ENCODE data around the gene AADACL2. TPM values are rescaled to one million over a fixed set of nuclear protein-coding genes. Genes with fewer than 3 reads are reported as not detected.
A peak's percentile ranks its signal among the peaks of the same experiment; 100 is the strongest.

Gene AADACL2
- total and polyA plus RNA-seq, 9 of the 15 experiments (the other 6 are each of a cell fraction or from before 2014, with no cell fraction given): not detected

DNA sequence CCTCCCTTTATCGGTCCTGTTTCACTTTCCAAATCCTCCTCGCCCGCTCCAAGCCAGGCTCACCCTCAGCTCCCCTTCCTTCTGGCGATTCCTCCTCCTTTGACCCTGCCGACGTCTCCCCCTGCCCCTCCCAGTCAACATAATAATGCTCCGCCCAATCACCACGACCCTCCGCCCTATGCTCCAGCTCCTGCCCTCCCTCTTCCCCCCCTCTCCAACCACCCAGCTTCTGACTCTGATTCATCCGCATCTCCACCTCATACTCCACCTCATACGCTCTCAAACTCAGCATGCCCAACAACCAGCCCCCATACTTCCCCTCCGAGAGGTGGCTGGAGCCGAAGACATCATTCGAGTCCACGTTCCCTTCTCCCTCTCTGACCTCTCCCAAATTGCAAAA is 73.1 kb downstream of the AADACL2 start:
- no peak for ATAC-seq
- Histone ChIP-seq H3K79me2 (ENCODE audit: control insufficient read depth, insufficient read depth, low read length) (no peaks in the 10 kb centered on the region), H4K20me1 (replicated peaks; ENCODE audit: control insufficient read depth, insufficient read depth, low read length) (no peaks in the 10 kb centered on the region), H2AFZ (ENCODE audit: low read depth, low read length) (peak overlapping the region; percentile 59), H3K9me1 (ENCODE audit: control insufficient read depth, insufficient read depth, low read length) (no peaks in the 10 kb centered on the region), H3K4me2 (ENCODE audit: insufficient read depth, low read length) (0 out of 2 replicates have a peak overlapping the region, but pooled peaks have one; percentile 3), H3K4me1 (replicated peaks in 1 of 2; ENCODE audit: control insufficient read depth in 2 of 2, insufficient read depth in 2 of 2, low read length in 2 of 2) (no peaks in the 10 kb centered on the region; a peak in 1 of 5 replicates), H3K36me3 (ENCODE audit: control insufficient read depth, insufficient read depth, low read length) (no peaks in the 10 kb centered on the region), H3K27me3 (ENCODE audit: control insufficient read depth in 2 of 2, insufficient read depth in 2 of 2, low read length in 2 of 2) (no peaks in the 10 kb centered on the region), H3K9ac (ENCODE audit: insufficient read depth in 1 of 2, low read depth in 2 of 2, low read length in 2 of 2) (no peak overlapping the region), H3K9me3 (replicated peaks; ENCODE audit: control insufficient read depth, insufficient read depth, low read depth, low read length) (peaks cover 8% of the 10 kb centered on the region), H3K27ac (ENCODE audit: extremely low read depth, low read depth, low read length) (no peak overlapping the region), H3K4me3 (no peak overlapping the region)
- DNase-seq (ENCODE audit: extremely low read depth in 1 of 4, low spot score in 3 of 4): no peak
- BruUV-seq (replicated peaks): no TSS peak
- 20% methylated on average over 12 of the region's 15 CpGs for WGBS (ENCODE audit: insufficient coverage, low coverage, missing lambda C conversion rate)
- no peak for FAIRE-seq
- intact Hi-C loops (cut with micrococcal nuclease) (no loop called here), in situ Hi-C loops (cut with MboI) (no loop called here)
- ChIA-PET CTCF (ENCODE audit: low intra/inter-chr PET ratio) (no interaction called here), POLR2A (no interaction called here)
- TF ChIP-seq NR2C2 (CRISPR knock-in tag; IDR thresholded peaks at IDR 0.05) (no peak), NR2C2 (tag; IDR thresholded peaks at IDR 0.05) (no peak), NCOR1 (IDR thresholded peaks at IDR 0.05) (no peak), ETV1 (tag; conservative IDR thresholded peaks at IDR 0.05; ENCODE audit: low read depth) (no peak), WHSC1 (IDR thresholded peaks at IDR 0.05; ENCODE audit: low read length) (no peak), PTTG1 (tag; IDR thresholded peaks at IDR 0.05; ENCODE audit: low read depth) (no peak), TEAD2 (tag; IDR thresholded peaks at IDR 0.05) (no peak), PHF20 (IDR thresholded peaks at IDR 0.05; ENCODE audit: partially characterized antibody) (no peak)
- TF ChIP-seq, protein P1, sequence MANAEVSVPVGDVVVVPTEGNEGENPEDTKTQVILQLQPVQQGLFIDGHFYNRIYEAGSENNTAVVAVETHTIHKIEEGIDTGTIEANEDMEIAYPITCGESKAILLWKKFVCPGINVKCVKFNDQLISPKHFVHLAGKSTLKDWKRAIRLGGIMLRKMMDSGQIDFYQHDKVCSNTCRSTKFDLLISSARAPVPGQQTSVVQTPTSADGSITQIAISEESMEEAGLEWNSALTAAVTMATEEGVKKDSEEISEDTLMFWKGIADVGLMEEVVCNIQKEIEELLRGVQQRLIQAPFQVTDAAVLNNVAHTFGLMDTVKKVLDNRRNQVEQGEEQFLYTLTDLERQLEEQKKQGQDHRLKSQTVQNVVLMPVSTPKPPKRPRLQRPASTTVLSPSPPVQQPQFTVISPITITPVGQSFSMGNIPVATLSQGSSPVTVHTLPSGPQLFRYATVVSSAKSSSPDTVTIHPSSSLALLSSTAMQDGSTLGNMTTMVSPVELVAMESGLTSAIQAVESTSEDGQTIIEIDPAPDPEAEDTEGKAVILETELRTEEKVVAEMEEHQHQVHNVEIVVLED (CRISPR knock-in tag; IDR thresholded peaks at IDR 0.05): no peak
- TF ChIP-seq, protein P2, sequence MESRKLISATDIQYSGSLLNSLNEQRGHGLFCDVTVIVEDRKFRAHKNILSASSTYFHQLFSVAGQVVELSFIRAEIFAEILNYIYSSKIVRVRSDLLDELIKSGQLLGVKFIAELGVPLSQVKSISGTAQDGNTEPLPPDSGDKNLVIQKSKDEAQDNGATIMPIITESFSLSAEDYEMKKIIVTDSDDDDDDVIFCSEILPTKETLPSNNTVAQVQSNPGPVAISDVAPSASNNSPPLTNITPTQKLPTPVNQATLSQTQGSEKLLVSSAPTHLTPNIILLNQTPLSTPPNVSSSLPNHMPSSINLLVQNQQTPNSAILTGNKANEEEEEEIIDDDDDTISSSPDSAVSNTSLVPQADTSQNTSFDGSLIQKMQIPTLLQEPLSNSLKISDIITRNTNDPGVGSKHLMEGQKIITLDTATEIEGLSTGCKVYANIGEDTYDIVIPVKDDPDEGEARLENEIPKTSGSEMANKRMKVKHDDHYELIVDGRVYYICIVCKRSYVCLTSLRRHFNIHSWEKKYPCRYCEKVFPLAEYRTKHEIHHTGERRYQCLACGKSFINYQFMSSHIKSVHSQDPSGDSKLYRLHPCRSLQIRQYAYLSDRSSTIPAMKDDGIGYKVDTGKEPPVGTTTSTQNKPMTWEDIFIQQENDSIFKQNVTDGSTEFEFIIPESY (CRISPR knock-in tag; IDR thresholded peaks at IDR 0.05): no peak

Other genes starting within 250 kb of the AADACL2 start
- not detected in 2 replicates for gene AADAC, start 80.2 kb downstream of the AADACL2 start, total RNA-seq (2014; rRNA removed)
- gene AADAC, start 80.2 kb downstream of the AADACL2 start, total RNA-seq (2014; rRNA removed; fragmentation: Illumina TruSeq; extraction: Trizol): not detected in 2 replicates
- not detected in 2 replicates for gene AADAC, start 80.2 kb downstream of the AADACL2 start, total RNA-seq (2015; rRNA removed; fragmentation: Illumina TruSeq; extraction: Trizol)
- gene AADAC, start 80.2 kb downstream of the AADACL2 start, total RNA-seq (2021): 0.47 TPM in 1 of 2 replicates, not detected in the other
- gene AADAC, start 80.2 kb downstream of the AADACL2 start, polyA plus RNA-seq (2011; rRNA removed): not detected in 2 replicates
- gene AADAC, start 80.2 kb downstream of the AADACL2 start, polyA plus RNA-seq (2014; fragmentation: Illumina TruSeq; extraction: Trizol): not detected in 2 replicates
- not detected for gene AADAC, start 80.2 kb downstream of the AADACL2 start, polyA plus RNA-seq (2014; fragmentation: Nextera tagmentation; extraction: Ambion mirVana)
- gene AADAC, start 80.2 kb downstream of the AADACL2 start, polyA plus RNA-seq (2014; rRNA removed): not detected in 2 replicates
- gene SUCNR1, start 139.7 kb downstream of the AADACL2 start, total RNA-seq (2014; rRNA removed): 0.08 and 0.14 TPM in 2 replicates
- gene SUCNR1, start 139.7 kb downstream of the AADACL2 start, total RNA-seq (2014; rRNA removed; fragmentation: Illumina TruSeq; extraction: Trizol): 0.13 and 0.15 TPM in 2 replicates
- gene SUCNR1, start 139.7 kb downstream of the AADACL2 start, total RNA-seq (2015; rRNA removed; fragmentation: Illumina TruSeq; extraction: Trizol): 0.54 and 0.57 TPM in 2 replicates
- 0.09 and 0.24 TPM in 2 replicates for gene SUCNR1, start 139.7 kb downstream of the AADACL2 start, total RNA-seq (2021)
- 0.04 and 0.07 TPM in 2 replicates for gene SUCNR1, start 139.7 kb downstream of the AADACL2 start, polyA plus RNA-seq (2011; rRNA removed)
- 0.11 and 0.13 TPM in 2 replicates for gene SUCNR1, start 139.7 kb downstream of the AADACL2 start, polyA plus RNA-seq (2014; fragmentation: Illumina TruSeq; extraction: Trizol)
- gene SUCNR1, start 139.7 kb downstream of the AADACL2 start, polyA plus RNA-seq (2014; fragmentation: Nextera tagmentation; extraction: Ambion mirVana): under 1 TPM; 0.08 to 0.10 TPM
- gene SUCNR1, start 139.7 kb downstream of the AADACL2 start, polyA plus RNA-seq (2014; rRNA removed): 0.08 and 0.12 TPM in 2 replicates